ACHN (cell line): ENCODE measurements around the gene TIE1.

Source experiments
- DNase-seq: peaks from one replicate; pipeline ENCODE4 v3.0.0-alpha.2; 2015
- in situ Hi-C: cut with HindIII; loops from 2 replicates; pipeline ENCODE4 v1.10.0; 2017; ENCODE audit warnings: low sequenced_read_pairs, low pct_ligation_motif_present, low pct_unique_long_range_greater_than_20kb

TIE1 gene

DNA sequence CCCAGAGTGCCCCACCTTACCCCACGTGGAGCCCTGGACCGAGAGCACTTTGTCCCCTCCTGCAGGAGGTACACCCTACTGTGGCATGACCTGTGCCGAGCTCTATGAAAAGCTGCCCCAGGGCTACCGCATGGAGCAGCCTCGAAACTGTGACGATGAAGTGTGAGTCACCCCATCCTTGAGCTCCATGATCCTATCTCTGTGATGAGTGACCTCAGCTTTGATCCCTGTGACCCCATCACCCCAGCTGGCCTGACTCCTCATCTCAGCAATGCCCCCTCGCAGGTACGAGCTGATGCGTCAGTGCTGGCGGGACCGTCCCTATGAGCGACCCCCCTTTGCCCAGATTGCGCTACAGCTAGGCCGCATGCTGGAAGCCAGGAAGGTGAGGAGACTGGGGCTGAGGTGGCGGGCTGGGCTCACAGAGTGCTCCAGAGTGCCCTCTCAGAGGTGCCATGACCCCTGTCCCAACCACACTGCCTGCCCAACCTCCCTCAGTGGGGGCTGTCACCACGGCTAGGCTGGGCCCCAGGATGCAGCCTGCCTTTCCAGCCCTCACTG is 20.6 kb downstream of the TIE1 start:
- in situ Hi-C loops: no loop called here

DNA sequence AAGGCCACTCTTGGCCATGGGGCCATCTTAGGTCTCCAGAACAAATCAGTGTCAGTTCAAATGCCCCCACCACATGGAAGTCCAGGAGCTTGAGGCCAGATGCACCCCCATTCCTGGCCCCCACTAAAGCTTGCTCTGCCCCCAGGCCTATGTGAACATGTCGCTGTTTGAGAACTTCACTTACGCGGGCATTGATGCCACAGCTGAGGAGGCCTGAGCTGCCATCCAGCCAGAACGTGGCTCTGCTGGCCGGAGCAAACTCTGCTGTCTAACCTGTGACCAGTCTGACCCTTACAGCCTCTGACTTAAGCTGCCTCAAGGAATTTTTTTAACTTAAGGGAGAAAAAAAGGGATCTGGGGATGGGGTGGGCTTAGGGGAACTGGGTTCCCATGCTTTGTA is 21.7 kb downstream of the TIE1 start:
- in situ Hi-C loops: no loop called here

More for the DNA sequence above, 20.6 kb downstream of the TIE1 start:
- DNase-seq: no peak

DNA sequence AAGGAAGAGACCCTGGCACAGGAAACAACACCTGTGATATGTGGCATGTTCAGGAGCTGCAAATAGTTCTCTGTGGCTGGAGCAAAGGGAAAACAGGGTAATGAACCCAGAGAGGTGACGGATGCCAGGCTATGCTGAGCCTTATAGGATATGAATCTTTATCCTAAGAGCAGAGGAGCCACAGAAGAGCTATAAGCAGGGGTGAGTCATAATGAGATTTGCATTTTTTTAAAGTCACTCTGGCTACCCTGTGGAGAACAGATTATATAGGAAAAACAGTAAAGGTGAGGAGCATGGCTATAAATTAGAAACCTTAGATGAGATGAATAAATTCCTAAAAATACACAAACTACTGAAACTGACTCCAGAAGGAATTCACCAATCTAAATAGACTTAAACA is 24.0 kb downstream of the TIE1 start:
- in situ Hi-C loops: no loop called here
- no peak for DNase-seq

More for the DNA sequence above, 21.7 kb downstream of the TIE1 start:
- no peak for DNase-seq

DNA sequence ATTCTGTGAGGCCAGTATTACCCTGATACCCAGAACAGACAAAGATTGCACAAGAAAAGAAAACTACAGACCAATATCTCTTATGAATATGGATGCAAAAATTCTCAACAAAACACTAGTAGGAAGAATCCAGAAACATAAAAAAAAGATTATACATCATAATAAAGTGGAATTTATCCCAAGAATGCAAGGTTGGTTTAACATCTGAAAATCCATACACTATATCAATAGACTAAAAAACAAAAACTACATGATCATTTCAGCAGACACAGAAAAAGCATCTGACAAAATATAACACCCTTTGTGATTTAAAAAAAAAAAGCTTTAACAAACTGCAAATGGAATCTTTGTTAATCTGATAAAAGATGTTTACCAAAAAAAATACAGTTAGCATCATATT is 24.6 kb downstream of the TIE1 start:
- DNase-seq: no peak
- in situ Hi-C loops: no loop called here

DNA sequence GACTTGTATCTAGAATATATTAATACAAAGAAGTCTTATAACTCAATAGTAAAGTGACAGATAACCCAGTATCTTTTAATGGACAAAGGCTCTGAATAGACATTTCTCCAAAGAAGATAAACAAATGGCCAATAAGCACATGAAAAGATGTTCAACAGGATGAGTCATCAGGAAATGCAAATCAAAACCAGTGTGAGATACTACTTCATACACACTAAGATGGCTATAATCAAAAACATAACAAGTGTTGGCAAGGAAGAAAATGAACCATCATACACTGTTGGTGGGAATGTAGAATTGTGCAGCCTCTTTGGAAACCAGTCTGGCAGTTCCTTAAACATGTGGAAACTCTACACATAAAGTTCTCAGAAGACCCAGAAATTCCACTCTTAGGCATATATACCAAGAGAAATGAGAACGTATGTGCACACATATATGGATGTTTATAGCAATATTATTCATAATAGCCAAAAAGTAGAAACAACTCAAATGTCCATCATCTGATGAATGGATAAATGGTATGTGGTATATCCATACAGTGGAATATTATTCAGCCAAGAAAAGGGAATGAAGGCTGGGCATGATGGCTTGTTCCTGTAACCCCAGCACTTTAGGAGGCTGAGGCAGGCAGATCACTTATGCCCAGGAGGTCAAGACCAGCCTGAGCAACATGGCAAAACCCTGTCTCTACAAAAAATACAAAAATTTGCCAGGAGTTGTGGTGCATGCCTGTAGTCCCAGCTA is 26.9 kb downstream of the TIE1 start:
- in situ Hi-C loops: no loop called here

DNA sequence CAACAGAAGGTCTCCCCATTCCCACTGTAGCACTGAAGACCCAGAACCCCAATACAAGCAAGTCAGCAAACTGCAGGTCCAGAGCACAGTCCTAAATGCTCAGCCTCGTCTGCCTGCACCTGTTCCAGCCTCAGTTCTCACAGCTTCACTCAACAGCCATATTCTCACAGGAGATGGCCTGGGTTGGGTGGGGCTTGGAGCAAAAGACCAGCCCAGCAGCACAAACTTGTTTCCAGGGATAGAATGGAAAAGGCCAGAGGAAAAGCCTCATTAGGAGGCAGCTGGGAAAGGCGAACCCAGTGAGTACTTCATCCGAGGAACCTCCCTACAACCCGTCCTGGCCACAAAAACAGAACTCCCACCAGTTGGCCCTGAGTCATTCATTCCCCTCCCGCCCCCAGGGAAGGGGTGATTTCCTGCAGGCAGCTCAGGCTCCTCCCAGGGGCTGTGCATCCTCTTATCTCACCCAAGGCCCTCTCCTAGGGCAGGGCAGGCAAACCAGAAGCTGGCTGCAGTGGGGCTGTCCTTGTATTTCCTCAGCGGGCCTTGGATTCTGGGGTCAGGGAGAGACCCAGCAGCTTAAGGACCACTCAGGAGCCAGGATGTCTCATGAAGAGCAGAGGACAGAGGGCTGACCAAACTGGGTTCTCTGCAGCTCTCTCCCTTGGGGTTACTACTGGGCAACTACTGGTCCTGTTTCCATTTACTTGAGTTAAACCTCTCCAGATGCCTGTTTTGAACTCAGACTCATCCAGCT is 29.4 kb downstream of the TIE1 start:
- in situ Hi-C loops: no loop called here
- peak; percentile 10 for DNase-seq

More for the DNA sequence above, 26.9 kb downstream of the TIE1 start:
- DNase-seq: no peak

DNA sequence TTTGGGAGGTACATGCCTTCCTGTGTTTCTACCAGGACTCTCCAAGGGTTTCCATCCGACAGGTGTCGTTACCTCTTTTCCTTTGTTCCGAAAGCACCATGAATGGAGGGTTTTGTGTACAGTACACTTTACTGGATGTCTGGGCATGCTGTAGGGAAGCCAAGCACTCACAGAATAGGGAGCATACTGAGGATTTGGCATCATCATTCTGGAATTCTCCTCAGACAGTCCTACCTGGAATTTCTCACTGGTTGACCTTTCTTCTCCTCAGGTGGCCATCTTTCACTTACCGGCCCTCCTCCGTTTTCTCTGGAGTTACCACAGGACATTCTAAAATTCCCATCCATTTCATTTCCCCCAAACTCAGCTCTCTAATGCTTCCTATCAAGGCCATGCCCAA is 30.9 kb downstream of the TIE1 start:
- in situ Hi-C loops: no loop called here
- DNase-seq: no peak

DNA sequence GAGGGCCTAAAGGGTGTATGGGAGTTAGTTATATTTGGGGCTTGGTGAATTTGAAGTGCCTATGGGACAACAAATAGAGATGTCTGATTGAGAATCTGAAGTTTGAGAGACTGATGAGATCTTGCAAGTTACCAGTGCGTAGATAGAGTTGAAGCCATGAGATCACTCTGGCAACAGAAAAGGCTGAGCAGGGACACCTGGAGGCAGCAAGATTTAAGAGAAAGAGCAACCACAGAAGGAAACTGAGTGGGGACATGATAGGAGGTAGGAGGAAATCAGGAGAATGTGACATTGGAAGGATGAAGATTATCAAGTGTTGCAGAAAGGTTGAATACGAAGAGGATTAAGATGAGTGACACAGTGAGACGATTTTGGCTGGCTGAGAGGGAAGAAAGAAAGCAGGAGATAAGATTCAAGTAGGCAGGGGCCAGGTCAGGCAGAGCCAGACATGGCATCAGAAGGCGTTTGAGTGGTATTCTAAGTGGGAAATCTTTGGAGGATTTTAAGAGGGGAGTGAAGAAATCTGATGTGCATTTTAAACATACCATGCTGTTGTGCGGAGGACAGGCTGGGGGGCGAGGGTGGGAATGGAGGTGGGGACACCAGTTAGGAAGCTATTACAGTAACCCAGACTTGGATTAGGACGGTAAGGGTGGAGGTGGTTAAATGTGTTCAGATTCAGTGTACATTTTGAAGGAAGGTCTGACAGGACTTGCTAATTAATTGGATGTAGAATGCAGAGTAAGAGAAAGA is 33.8 kb downstream of the TIE1 start:
- in situ Hi-C loops: no loop called here

DNA sequence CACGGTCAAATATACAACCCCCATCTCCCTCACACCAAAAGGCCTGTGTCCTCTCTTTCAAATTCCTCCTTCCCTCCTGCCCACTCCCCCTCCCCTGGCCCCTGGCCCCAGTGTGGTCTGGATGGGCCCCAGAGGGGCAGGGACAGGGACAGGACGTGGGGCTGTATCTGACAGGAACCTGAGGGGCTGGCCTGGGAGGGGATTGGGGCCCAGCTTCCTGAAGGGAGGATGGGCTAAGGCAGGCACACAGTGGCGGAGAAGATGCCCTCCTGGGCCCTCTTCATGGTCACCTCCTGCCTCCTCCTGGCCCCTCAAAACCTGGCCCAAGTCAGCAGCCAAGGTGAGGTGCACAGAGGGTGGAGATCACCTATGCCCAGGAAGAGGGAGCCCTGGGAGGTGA is 36.8 kb downstream of the TIE1 start, which contains the start of gene MPL:
Gene MPL, plus strand, starts transcription at position 231 of the 400 bp plus-strand sequence. Its CDS starts 31 bp downstream, at position 262.
- no peak for DNase-seq
- in situ Hi-C loops: no loop called here

More for the DNA sequence above, 33.8 kb downstream of the TIE1 start:
- no peak for DNase-seq

DNA sequence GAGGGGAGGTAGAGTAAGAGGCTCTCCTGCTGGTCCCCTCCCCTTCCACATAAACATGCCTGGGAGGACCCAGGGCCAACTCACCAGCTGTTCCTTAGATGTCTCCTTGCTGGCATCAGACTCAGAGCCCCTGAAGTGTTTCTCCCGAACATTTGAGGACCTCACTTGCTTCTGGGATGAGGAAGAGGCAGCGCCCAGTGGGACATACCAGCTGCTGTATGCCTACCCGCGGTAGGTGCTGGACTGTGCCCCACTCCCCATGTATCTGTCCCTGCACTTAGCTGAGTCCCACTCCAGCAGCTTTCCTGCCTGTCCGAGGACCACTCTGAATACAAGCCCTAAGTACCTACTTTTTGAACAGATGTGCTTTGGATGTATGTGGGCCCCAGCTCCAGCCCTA is 37.2 kb downstream of the TIE1 start:
- in situ Hi-C loops: no loop called here
- DNase-seq: no peak

DNA sequence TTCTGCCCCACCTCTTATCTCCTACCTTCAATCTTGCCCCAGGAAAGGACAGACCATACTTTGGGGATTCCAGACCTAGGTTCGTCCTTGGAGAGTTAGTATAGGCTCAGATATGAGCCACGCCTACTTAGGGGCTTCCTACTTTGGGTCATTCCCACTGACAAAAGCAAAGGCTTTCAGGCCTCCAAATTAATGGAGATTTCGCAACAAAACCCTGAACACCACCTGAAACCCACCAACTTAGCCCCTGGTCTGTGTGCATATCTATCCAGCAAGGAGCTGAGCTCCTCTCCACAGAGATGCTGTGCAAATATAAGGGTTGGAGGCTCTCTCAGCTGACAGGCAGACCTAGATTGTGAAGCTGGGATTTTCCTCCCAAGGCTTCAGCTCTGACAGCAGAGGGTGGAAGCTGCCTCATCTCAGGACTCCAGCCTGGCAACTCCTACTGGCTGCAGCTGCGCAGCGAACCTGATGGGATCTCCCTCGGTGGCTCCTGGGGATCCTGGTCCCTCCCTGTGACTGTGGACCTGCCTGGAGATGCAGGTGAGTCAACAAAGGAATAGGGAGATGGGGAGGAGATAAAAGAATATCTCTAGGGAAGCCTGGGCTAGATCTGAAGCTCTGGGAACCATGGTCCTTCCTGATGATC is 38.9 kb downstream of the TIE1 start:
- in situ Hi-C loops: no loop called here
- no peak for DNase-seq

DNA sequence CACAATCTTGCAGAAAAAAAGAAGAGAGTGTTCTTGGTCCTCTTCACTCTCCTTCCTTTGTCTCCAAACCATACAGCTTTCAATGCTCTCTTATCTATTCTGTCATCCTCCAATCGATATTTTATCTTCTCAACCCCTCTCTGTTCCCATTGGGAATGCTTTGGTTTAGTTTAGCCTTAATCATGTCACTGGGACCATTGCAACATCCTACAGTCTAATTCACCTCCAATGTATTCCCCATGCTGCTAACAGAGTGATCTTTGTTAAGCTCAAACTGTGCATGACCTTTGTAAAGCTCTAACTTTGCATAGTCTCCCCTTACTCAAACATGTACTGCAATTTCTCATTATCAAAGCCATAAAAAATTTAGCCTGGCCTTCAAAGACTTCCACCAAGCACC is 39.8 kb downstream of the TIE1 start:
- no peak for DNase-seq
- in situ Hi-C loops: no loop called here

DNA sequence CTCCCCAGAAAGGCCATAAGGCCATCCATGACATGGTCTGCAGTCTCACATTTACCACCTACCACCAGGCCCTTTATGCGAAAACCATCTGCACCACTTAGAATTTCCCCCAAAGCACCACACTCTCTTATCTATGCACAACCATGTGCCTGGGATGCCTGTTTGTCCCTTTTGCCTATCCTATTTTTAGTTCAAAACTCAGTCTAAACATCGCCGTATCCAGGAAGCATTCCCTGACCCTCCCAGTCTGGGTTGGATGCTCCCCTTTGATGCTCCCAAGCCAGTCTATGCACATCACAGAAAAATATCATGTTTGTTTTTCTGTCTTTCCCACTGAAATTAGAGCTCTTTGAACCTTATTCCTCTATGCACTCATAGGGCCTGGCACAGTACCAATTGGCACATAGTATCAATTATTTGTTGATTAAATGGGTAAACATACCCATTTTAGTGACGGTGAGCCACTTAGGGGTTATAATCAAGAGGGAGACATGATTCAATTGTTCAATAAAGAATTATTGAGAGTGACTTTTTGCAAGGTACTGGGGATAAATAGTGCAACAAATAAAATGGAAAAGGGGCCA is 43.6 kb downstream of the TIE1 start:
- no peak for DNase-seq
- in situ Hi-C loops: no loop called here

DNA sequence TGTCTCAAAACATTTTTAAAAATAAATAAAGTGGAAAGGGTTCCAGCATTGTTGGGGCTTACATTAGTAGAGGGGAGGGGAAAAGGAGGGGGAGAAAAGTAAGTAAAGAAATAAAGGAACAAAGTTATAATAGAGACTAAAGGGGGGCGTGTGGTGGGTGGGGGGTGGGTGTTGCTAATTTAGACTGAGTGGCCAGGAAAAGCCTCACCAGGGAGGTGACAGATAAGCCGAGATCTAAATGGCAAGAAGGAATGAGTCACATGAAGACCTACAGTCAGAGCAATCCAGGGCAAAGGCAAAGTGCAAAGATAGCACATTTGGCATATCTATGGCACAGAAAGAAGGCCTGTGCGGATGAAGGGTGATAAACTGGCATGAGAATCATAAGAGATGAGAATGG is 44.3 kb downstream of the TIE1 start:
- no peak for DNase-seq
- in situ Hi-C loops: no loop called here

DNA sequence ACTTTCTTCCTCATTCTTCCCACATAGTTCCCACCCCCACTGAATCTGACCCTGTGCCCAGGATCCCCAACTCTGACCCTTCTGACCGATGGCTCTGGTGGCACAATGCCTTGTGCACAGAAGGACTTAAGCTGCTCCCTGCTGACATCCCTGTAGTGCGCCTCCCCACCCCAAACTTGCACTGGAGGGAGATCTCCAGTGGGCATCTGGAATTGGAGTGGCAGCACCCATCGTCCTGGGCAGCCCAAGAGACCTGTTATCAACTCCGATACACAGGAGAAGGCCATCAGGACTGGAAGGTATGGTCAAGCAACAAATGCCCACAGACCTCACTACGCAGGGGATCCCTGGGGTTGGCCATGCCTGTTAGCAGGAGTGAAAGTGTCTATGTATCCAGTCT is 45.9 kb downstream of the TIE1 start:
- in situ Hi-C loops: no loop called here
- no peak for DNase-seq

DNA sequence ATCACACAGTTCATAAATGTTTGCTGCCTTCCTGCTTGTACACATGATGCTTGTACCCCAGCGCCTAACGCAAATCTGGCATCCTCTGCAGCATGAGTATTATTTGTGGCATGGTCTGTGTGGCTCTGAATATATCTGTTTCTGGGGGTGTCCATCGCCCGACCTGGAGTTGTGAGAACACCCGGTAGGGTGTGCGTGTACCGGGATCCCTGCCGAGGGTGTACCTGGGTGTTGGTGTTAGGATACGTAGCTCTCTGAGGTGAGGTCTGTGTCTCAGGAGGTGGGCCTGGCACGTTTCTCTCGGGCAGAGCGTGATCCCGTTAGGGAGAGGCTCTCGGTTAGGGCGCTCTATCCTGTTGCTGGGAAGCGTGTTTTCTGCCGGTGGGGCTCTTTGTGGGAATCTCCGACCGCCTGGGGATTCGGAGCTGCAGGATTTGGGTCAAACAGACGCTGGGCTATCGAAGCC is 47.6 kb downstream of the TIE1 start:
- DNase-seq: peak; percentile 64
- in situ Hi-C loops: no loop called here

DNA sequence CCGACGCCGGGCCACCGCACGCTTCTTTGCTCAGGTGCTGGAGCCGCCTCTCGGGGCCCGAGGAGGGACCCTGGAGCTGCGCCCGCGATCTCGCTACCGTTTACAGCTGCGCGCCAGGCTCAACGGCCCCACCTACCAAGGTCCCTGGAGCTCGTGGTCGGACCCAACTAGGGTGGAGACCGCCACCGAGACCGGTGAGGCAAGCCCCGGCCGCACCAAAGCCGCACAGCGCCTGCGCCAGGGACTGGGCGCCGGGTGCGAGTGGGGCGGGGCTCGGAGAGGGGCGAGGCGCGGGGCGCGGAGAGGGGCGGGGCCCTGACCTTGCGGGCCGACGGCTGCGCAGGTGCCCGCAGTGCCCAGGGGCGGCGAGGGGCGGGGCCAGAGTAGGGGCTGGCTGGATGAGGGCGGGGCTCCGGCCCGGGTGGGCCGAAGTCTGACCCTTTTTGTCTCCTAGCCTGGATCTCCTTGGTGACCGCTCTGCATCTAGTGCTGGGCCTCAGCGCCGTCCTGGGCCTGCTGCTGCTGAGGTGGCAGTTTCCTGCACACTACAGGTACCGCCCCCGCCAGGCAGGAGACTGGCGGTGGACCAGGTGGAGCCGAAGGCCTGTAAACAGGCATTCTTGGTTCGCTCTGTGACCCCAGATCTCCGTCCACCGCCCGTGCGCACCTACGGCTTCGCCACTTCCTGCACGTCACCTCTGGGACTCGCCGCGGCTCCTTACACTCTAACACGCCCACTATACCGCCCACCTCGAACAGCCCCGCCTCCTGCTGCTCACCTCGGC is 48.2 kb downstream of the TIE1 start:
- peak; percentile 85 for DNase-seq
- in situ Hi-C loops: no loop called here
